GM18858 (cell line): ENCODE measurements around the gene SNAP91.
"Not testable (repeated sequence)": the region's sequence is repeated elsewhere in the genome, so short reads cannot be mapped to it uniquely, and the experiment has no call there.

Experiments used
- ATAC-seq: cut with Tn5 transposase; IDR thresholded peaks from one replicate; pipeline ENCODE4 v1.9.1; 2021; ENCODE audit not compliant: unreplicated experiment

SNAP91 gene

DNA sequence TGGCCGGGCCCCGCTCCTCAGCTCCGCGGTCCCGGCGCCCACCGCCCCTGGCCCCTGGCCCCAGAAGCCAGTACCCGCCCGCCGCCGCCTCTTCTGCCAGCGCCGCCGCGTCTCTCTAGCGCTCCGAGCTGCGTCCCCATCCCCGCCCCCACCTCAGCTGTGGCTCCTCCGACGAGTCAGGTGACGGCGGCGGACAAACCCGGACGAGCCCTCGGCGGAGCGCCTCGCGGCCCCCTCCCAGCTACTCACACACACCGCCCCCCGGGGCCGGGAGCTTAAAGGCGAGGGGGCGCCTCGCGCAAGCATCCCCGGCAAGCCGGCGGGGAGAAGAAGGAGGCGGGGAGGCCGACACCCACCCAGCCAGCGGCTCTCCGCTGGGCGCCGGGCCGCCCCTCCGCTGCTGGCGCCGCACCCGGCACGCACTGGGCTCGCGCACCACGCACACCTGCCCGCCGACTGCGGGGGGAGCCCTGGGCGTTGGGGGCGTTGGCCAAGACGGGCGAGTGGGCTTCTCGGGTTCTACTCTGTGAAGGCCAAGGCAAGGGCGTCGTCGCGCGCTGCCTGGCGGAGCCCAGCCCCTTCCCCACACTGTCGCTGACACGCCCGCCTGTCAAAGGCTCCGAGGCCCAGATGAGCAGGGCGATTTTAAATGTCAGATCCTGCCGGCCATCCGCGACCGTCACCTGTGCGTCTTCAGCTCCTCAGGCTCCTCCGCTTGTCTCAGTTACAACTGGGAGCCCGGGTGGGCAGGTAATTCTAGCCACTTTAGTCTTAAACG is at the start of gene SNAP91:
Gene SNAP91 (minus strand): TSS at position 132 of the 778 bp plus-strand sequence. CDS start 1,174 bp downstream, outside the sequence.
- no peak for ATAC-seq

- no peak for ATAC-seq
Observed at GRCh38 chr6:83758533-83758932, 49.6 kb upstream of the SNAP91 start.

GRCh38 chr6:83757021-83757420 is 48.1 kb upstream of the SNAP91 start:
- ATAC-seq: no peak

GRCh38 chr6:83756565-83756964 is 47.7 kb upstream of the SNAP91 start:
- no peak for ATAC-seq

DNA sequence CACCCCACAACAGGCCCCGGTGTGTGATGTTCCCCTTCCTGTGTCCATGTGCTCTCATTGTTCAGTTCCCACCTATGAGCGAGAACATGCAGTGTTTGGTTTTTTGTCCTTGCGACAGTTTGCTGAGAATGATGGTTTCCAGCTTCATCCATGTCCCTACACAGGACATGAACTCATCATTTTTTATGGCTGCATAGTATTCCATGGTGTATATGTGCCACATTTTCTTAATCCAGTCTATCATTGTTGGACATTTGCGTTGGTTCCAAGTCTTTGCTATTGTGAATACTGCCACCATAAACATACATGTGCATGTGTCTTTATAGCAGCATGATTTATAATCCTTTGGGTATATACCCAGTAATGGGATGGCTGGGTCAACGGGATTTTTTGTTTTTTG is 43.5 kb upstream of the SNAP91 start:
- not testable (repeated sequence) for ATAC-seq

DNA sequence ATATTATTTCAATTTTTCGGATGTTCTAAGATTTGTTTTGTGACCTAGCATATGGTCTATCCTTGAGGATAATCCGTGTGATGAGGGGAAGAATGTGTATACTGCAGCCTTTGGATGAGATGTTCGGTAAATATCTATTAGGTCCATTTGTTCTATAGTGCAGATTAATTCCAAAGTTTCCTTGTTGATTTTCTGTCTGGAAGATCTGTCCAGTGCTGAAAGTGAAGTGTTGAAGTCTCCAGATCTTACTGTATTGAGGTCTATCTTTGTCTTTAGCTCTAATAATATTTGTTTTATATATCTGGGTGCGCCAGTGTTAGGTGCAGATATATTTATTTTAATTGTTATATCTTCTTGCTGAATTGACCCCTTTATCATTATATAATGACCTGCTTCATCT is 32.2 kb upstream of the SNAP91 start:
- ATAC-seq: no peak

- no peak for ATAC-seq
Observed at GRCh38 chr6:83735461-83735860, 26.6 kb upstream of the SNAP91 start.

GRCh38 chr6:83729871-83730270 is 21.0 kb upstream of the SNAP91 start:
- no peak for ATAC-seq

- no peak for ATAC-seq
Observed at GRCh38 chr6:83722876-83723275, 14.0 kb upstream of the SNAP91 start.

- no peak for ATAC-seq
Observed at GRCh38 chr6:83717809-83718208, 8.9 kb upstream of the SNAP91 start.

DNA sequence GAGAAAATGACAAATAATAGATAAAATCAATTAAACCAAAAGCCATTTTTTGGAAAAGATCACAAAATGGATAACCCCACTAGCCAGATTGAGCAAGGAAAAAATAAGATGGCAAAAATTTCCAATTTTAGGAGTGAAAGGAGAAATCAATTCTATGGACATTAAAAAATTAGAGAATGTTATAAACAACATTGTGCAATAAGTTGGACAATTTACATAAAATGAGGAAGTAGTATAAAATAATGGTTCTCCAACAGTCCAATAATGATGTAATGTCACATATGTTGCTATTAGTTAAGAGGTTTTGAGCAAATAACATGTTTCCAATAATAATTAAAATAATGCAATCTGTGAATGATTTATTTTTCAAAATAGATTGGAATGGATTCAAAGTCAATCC is 3.1 kb upstream of the SNAP91 start:
- ATAC-seq: no peak

DNA sequence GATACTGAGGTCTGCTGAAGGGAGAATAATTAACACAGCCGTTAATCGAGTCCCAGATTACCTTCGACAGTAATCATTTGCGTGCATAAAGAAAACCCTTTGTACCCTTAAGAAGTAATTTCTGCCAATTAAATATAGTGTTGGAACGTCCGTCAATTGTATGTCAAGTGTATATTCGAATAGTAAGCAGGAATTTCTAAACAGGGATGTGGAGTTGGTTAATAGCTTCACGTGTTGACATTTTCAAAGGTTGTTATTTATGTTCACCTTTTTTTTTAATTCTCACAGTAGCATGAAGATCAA is 798 bp upstream of the SNAP91 start:
- no peak for ATAC-seq

- no peak for ATAC-seq
Observed at GRCh38 chr6:83708546-83708969, 343 bp downstream of the SNAP91 start.

- no peak for ATAC-seq
Observed at GRCh38 chr6:83707829-83708545, 914 bp downstream of the SNAP91 start.

DNA sequence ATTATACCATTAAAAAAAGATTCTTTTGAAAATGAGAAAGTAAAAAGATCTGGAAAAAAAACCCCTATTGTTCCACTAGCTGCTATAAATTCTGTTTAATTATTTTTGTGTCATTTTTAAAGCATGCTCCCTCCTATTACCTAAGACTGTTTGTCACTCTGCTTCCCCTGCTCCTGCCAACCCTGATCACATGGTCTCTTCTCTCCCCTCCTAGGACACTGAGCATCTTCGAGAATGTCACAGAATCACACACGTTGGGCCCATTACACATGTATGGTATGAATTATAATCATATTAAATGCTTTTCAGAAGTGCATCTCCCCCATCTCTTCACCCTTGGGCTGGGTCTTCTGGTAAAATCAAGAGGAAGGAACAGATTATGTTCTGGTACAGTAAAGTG is 6.2 kb downstream of the SNAP91 start:
- ATAC-seq: no peak

- no peak for ATAC-seq
Observed at GRCh38 chr6:83702077-83702476, 6.8 kb downstream of the SNAP91 start.

GRCh38 chr6:83696674-83697073 is 12.2 kb downstream of the SNAP91 start:
- no peak for ATAC-seq

DNA sequence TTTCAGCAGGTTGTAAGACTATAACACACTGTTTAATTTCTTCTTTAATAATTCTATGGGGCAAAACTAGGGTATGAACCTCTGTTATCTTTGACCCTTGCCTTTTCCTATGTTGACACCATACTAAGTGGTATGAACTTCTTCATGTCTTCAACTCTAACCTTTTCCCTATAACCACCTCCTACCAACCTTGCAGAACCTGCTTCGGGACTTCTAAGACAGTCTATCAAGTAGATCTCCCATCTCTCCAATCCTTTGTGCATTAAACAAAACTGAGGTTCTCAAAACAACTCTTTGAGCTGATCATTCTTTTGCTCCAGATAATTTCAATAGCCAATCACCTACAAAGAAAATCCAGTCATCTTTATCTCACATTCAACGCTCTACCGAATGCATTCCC is 23.4 kb downstream of the SNAP91 start:
- no peak for ATAC-seq

DNA sequence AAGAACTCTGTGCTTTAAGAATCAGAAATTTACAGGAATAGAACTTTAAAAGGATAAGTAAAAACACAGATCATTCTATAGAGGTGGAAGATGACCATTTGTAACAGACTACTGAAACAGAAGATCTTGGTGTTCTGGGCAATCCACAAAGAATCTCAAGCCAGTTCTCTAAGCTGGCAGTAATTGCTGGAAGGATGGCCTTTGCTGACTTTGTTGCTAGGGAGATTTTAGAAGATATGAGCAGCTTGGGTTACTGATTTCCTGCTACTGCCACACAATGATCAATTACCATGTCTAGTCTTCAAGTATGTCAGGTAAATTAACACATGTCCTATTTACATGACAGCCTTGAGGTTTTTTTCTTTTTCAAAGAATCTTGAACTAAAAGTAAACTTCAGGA is 31.1 kb downstream of the SNAP91 start:
- ATAC-seq: no peak

GRCh38 chr6:83637953-83638352 is 70.9 kb downstream of the SNAP91 start:
- ATAC-seq: no peak

DNA sequence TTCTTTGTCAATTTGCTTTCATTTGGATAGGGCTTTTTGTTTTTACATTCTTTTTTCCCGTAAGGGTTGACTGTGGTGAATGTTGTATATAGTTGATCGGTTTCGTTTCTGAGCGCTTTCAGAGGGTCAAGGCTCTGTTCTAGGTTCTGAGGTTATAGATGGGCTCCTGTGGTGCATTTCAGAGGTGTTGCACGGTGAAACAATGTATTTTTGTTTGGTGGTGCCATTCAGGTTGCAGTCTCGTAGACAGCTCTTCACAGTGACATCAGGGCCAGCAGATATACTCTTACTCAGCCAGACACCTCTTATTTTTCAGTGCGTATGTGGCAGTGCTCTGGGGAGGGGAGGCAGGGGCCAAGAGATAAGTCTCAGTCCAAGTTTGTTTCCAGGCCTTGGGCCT is 72.1 kb downstream of the SNAP91 start:
- no peak for ATAC-seq

DNA sequence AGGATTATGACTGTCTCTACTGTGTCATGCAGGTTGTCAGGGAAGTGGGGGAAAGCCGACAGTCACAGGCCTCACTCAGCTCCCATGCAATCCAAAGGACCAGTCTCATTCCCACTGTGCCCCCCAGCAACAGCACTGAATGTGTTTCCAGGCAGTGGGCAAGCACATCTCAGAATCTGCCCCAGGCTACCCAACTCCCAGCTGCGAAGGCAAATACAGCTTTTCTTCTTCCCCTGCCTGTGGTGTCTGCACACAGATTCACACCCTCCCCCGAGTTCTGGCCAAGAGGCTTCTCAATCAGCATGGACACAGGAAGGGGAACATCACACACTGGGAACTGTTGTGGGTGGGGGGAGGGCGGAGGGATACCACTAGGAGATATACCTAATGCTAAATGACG is 75.3 kb downstream of the SNAP91 start:
- ATAC-seq: no peak

GRCh38 chr6:83633149-83633548 is 75.8 kb downstream of the SNAP91 start:
- no peak for ATAC-seq
